Measurements from ENCODE around the gene NCMAP.
A peak's percentile ranks its signal among the peaks of the same experiment; 100 is the strongest.

Gene NCMAP

DNA sequence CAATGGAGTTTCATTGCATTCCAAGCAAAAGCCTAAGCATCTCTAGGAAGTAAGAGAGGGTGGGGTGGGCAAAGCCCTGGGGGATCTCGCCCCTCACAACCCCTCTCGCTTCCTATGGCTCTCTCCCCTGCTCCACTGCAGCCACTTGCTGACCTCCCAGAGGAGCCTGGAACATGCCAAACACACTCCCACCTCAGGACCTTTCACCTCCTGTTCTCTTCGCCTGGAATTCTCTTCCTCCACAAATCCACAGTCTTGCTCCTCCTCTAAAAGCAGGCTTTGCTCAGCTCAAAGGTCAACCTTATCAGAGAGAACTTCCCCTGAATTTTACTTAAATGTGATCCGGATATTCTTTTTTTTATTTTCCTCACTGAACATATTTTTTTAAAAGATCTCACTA, 66.3 kb downstream of the NCMAP start:
- DNase-seq (ENCODE audit: low spot score): no peak

GRCh38 chr1:24632832-24633175, 76.9 kb downstream of the NCMAP start:
- no peak for DNase-seq (ENCODE audit: low spot score)

- peak; percentile 66 for DNase-seq (ENCODE audit: low spot score)
Measured at GRCh38 chr1:24635195-24635843, 79.4 kb downstream of the NCMAP start.

DNA sequence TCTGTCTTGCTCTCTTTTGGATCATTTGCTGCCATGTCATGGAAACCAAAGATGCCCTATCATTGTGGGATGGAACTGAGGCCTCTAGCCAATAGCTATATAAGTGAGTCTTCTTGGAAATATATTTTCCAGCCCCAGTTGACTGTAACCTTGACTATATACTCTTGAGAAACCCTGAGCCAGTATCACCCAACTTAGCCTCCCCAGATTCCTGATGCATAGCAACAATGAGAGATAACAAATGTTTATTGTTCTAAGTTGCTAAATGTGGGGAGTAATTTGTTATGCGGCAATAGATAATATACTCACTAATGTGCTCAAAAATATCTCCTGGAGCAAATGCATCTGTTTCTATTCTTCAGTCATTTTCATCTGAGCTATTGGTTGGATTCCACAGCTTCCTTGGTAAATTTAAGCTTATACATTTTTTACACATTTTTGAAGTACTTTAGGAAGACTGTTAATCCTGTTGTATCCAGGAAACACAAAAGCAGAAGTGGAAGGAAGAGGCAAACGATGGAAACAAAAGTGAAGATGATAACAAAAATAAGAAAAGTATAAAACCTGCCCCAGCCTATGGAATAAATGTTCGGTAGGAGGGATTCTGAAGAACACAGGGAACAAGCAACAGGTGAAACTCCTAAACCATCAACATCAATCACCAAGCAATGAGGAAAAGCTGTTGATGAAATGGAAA, 80.9 kb downstream of the NCMAP start:
- DNase-seq (ENCODE audit: low spot score): no peak

DNA sequence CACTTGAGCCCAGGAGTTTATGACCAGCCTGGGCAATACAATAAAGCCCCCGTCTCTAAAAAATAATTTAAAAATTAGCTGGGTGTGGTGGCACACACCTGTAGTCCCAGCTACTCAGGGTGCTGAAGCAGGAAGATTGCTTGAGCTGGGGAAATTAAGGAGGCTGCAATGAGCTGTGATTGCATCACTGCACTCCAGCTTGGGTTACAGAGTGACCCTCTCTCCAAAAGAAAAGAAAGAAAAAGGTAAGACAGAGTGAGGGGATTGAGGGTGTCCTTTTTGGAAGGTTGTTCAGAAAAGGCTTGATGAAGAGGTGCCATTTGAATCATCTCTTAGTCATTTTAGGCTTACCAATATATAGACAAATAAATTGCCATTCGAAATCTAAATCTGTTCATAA, 83.2 kb downstream of the NCMAP start:
- no peak for DNase-seq (ENCODE audit: low spot score)

DNA sequence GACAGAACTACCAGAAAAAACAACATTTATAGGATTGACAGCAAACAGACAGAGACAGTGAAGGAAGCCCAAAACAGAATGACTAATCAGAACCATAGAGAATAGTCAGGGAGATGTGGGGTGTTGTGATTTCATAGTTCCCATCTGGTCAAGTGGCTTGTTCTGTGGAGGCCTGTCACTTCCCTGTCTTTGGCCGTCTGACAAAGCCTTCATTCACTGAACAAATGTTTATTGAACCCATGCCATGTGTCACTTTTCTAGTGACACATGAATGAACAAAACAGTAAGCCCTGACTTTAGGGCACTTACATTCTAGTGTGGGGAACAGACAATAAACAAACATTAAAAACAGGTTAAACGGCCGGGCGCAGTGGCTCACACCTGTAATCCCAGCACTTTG, 84.0 kb downstream of the NCMAP start:
- no peak for DNase-seq (ENCODE audit: low spot score)

GRCh38 chr1:24640288-24640687, 84.4 kb downstream of the NCMAP start:
- no peak for DNase-seq (ENCODE audit: low spot score)

- DNase-seq (ENCODE audit: low spot score): peak; percentile 32
Measured at GRCh38 chr1:24641646-24642151, 85.8 kb downstream of the NCMAP start.

GRCh38 chr1:24642481-24643362, 86.8 kb downstream of the NCMAP start, which contains the start of gene SRRM1:
Gene SRRM1 (plus strand): TSS chr1:24643302. CDS start chr1:24643327, 25 bp downstream.
- peak; percentile 99 for DNase-seq (ENCODE audit: low spot score)

GRCh38 chr1:24643363-24644099, 87.6 kb downstream of the NCMAP start:
- no peak for DNase-seq (ENCODE audit: low spot score)

GRCh38 chr1:24644100-24644384, 88.2 kb downstream of the NCMAP start:
- no peak for DNase-seq (ENCODE audit: low spot score)

- no peak for DNase-seq (ENCODE audit: low spot score)
Measured at GRCh38 chr1:24648919-24649318, 93.0 kb downstream of the NCMAP start.

DNA sequence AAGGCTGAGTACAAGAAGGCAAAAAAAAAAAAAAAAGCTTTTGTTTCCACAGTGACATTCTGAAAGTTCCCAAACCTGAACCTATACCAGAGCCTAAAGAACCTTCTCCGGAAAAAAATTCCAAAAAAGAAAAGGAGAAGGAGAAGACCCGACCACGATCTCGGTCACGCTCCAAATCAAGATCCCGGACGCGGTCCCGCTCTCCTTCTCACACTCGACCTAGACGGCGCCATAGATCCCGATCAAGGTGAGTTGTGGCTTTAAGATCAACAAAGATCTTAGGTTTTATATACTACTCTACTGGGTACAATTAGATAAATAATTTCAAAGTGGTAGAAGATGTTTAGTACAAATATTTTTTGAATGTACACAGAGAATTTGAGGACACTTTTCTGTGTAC, 96.5 kb downstream of the NCMAP start:
- DNase-seq (ENCODE audit: low spot score): no peak

DNA sequence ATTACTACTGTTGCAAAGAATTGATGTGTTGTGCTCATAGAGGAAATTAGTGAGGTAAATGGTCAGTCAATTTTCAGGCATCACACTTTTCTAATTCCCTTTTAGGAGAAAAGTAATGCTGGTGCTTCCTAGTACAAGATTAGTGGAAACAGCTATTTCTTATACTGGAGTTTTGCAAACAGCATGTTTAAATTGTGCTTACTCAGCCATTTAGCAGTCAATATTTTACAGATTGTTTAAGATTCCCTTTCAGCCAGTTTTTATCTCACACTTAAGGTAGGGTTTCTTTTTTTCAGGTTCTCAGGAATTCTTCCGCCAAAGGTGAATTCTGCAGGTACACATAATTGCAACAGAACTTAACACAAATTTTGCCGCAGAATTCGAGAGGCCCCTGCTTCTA, 98.1 kb downstream of the NCMAP start:
- DNase-seq (ENCODE audit: low spot score): no peak

GRCh38 chr1:24656046-24656445, 100.2 kb downstream of the NCMAP start:
- DNase-seq (ENCODE audit: low spot score): no peak

GRCh38 chr1:24657781-24658180, 101.9 kb downstream of the NCMAP start:
- DNase-seq (ENCODE audit: low spot score): no peak
